GM21825 (cell line): ENCODE data around the gene WDR45.

Source experiments
- ATAC-seq: cut with Tn5 transposase; IDR thresholded peaks from one replicate; pipeline ENCODE4 v1.9.1; 2021; ENCODE audit warnings: mild to moderate bottlenecking, moderate library complexity; ENCODE audit not compliant: unreplicated experiment

The WDR45 gene

DNA sequence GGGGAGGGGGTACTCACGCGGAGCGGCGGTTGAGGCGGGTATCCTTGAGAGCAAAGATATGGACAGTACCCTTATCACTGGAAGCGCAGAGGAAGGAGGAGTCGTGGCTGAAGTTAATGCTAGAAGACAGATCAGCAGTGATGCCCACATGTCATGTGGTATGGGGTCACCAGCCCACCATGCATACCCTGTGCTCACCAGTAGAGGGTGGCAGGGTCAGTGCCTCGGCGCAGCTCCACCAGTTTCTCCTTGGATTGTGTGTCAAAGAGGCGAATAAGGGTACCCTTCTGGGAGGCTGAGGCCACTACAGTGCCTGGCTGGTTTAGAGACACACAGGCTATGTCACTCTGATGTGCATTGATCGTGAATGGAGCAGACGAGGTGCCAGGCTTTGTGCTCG is 4.3 kb downstream of the WDR45 start:
- no peak for ATAC-seq

DNA sequence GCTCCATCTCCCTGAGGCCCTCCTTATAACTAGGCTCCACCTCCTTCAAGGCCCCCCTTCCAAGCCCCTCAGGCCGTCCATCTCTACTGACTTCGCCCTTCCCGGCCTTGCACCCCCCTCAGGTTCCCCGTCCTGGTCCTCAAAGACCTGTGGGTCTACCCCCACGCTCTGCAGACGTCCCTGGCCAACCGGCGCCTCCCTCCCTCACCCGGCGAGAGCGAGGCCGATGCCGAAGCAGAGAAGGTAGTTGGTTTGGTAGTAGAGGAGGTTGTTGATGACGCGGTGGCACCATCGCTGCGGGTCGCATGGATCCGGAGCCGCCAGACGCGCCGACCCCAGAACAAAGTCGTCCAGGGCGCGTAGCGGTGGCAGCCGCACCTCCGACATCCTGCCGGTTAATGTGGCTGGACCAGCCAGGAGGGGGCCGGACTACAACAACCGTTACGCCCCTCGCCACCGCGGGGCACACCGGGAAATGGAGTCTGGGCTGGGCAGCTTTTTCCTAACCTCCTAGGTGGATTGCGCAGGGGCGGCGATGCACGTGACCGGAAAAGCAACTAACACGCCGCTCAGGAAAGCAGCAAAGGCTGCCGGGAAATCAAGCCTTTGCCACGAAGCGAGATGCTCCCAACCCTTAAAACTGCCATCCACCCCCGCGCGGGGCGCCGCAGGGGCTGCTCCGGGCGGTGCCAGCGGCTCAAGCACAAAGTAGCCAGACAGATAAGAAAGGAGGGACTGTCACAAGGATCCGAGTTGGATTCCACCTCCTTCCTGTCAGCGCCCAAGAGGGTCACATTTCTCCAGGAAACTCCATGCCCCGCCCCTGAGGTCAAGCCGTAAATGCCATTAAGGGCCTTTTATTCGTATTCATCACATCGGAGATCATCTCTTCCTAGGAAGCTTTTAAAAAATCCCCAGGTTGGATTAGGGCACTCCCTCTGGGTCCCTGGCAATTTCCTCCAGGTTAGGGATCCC is 5.8 kb downstream of the WDR45 start, which contains the start of gene PRAF2:
Gene PRAF2, minus strand, starts transcription at position 402 of the 975 bp plus-strand sequence. Its CDS starts 15 bp downstream, at position 387.
- ATAC-seq = peak; percentile 81

DNA sequence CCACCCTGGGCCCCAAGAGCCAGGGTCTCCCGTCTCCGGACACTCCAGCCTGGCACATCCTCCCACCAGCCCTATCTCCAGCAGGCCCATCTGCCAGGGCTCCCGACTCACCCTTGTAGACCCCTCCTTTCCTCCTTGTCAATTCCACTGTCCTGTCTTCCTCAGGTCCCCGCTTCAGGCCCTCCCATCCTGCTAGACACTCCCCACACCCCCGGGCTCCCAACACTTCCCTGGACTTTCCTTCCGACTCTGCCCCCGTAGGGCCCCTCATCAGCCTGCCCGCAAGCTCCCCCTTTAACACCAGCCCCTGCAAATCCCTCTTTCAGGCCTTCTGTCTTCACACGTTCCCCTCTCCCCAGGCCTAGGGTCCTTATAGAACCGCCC is 7.0 kb downstream of the WDR45 start:
- ATAC-seq = no peak

DNA sequence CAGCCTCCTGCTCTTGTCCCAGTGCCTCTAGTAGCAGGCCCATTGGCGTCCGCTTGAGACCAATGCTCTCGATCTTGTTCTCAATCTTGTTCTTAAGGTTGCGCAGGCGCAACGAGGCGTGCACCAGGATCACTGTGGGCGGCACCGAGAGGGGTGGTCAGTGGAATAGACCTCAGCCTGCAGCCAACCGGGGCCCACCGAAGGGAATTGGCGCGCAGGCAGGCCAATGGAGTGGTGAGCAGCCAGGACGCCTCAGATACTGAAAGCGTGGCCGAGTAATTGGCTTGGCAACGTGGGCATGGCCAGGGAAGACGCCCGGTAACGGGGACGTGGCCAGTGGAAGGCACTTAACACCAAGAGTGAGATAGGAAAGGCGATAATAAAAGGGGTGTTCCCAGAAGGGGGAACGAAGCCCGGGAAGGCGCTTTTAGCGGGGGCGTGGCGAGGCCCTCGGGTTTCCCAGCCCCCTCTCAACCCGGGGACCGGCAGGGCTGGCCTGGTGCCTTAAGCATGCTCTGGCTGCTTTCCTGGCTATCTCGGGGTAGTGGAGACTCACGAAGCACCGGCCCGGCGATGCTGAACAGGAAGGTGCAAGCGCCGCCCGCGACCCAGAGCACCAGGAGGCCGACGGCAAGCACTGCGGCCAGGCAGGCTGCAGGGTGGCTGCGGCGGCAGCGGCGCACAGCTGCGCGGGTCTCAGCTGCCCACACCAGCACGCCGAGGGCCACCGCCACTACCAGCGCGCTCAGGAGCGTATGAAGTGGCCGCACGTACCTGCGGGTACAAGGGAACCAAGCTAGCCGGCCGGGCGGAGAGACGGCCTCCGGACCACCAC is 7.6 kb downstream of the WDR45 start:
- no peak for ATAC-seq

GRCh38 chrX:49070988-49071387 is 8.7 kb downstream of the WDR45 start:
- ATAC-seq = no peak

DNA sequence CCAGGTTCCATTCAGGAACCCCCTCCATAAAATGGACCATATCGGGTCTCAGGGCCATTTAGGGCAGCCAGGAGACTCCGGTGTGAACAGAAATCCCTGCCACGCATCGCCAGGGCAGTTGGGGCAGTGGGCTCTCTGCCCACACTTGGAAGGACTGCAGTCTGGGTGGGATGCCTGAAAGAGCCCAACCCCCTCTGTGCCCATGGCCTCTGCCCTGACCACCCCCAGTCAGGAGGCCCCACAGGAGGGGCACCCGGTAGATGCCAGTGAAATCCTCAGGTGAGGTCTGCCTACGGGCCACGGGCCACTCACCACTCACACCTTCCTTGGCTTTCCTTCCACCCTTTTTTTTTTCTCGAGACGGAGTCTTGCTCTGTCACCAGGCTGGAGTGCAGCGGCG is 10.6 kb downstream of the WDR45 start:
- ATAC-seq = no peak

GRCh38 chrX:49067285-49068120 is 12.2 kb downstream of the WDR45 start:
- no peak for ATAC-seq

GRCh38 chrX:49066690-49067089 is 13.0 kb downstream of the WDR45 start:
- ATAC-seq = no peak

DNA sequence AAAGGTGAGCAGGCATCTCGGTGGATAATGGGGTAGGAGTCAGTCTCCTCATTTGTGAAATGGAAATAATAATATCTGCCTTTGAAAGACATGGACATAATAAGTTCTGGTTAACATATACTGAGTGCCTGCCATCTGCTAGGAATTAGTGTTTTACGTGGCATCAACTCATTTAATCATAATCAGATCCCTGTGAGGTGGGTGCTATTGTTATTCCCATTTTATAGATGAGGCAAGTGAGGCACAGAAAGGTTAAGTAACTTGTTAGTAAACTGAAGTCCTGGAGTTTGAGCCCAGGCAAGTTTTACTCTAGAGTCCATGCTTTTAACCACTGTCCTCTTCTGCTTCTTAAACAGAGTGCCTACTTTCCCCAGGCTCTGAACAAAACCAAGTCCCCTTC is 13.4 kb downstream of the WDR45 start:
- no peak for ATAC-seq

DNA sequence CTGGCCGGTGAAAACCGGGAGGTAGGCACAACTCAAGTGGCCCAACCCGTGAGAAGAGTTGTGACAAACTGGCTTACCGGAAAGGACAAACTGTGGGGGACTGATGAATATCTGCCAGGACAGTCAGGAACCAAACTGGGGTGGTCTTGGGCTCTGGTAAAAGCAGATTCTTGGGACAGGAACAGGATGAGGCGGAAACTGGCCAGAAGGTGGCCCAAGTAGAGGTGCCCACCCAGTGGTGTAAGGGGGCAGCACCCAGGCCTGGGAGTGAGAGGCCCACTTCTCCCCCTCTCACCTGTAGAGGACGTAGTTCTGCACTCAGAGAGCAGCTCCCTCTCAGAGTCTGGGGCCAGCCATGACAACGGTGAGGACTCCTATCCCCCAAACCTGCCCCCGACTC is 15.0 kb downstream of the WDR45 start:
- ATAC-seq = no peak

DNA sequence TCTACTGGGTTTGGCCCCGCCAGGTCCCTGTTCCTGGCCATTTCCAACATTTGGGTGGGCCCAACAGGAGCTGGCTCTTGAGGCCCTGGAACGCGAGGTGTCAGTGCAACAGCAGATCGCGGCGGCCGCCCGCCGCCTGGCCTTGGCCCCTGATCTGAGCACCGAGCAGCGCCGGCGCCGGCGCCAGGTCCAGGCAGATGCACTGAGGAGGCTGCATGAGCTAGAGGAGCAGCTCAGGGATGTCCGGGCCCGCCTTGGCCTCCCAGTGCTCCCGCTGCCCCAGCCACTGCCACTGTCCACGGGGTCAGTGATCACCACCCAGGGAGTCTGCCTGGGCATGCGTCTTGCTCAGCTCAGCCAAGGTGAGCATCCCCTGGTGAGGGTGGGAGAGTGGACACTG is 15.4 kb downstream of the WDR45 start:
- no peak for ATAC-seq

DNA sequence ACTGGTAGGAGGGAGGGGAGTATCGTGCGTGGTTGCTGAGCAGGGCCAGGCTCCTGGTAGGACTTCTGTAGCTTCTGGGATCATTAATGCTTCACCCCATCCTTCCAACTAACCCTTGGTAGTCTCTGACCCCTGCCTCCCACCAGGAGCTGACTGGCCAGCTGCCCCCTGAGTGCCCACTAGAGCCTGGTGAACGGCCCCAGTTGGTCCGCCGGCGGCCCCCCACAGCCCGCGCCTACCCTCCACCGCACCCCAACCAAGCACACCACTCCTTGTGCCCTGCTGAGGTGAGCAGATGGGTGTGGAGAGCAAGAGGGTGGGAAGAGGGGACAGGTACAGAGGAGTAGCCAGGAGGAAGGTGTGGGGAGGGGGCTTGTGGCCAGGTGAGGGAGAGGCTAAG is 16.0 kb downstream of the WDR45 start:
- ATAC-seq = no peak

GRCh38 chrX:49061916-49062315 is 17.8 kb downstream of the WDR45 start:
- no peak for ATAC-seq

- no peak for ATAC-seq
These were observed 18.2 kb downstream of the WDR45 start for GRCh38 chrX:49061490-49061889.

GRCh38 chrX:49060914-49061313 is 18.8 kb downstream of the WDR45 start:
- ATAC-seq = no peak

GRCh38 chrX:49059681-49060085 is 20.0 kb downstream of the WDR45 start:
- ATAC-seq = no peak

GRCh38 chrX:49059201-49059600 is 20.5 kb downstream of the WDR45 start:
- no peak for ATAC-seq

GRCh38 chrX:49058794-49059193 is 20.9 kb downstream of the WDR45 start, which contains the start of gene CCDC120:
TSS of gene CCDC120 (plus strand) at chrX:49058999. CDS start at chrX:49062042, 3,043 bp downstream.
- ATAC-seq = no peak

GRCh38 chrX:49054073-49054762 is 25.5 kb downstream of the WDR45 start:
- ATAC-seq = no peak
